ENCODE measurements around the gene ARHGAP45.
"Not testable (repeated sequence)": the region's sequence is repeated elsewhere in the genome, so short reads cannot be mapped to it uniquely, and the experiment has no call there.

The ARHGAP45 gene

DNA sequence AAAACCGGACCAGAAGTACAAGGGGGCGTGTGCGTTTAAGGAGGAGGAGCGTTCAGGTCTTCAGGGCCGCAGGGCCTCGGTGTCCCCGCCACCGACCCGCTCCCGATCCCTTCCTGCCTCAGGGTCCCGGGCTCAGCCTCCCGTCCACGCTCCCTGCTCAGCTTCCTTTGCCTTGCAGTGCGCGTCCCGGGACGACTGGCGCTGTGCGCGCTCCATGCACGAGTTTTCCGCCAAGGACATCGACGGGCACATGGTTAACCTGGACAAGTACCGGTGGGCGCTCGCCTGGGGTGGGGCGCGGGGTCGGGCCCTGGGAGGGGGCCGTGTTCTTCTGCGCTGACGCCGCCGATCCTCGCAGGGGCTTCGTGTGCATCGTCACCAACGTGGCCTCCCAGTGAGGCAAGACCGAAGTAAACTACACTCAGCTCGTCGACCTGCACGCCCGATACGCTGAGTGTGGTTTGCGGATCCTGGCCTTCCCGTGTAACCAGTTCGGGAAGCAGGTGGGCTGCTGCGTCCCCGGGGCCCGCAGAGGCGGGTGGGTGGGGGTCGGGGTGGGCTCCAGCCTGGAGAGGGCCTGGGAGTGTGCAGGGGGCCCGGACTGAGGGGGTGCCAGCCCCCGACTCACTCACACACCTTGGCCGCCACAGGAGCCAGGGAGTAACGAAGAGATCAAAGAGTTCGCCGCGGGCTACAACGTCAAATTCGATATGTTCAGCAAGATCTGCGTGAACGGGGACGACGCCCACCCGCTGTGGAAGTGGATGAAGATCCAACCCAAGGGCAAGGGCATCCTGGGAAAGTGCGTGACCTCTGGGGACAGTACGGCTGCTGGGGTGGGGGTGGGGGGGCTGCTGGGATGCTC is 38.3 kb downstream of the ARHGAP45 start:
- no peak for DNase-seq

DNA sequence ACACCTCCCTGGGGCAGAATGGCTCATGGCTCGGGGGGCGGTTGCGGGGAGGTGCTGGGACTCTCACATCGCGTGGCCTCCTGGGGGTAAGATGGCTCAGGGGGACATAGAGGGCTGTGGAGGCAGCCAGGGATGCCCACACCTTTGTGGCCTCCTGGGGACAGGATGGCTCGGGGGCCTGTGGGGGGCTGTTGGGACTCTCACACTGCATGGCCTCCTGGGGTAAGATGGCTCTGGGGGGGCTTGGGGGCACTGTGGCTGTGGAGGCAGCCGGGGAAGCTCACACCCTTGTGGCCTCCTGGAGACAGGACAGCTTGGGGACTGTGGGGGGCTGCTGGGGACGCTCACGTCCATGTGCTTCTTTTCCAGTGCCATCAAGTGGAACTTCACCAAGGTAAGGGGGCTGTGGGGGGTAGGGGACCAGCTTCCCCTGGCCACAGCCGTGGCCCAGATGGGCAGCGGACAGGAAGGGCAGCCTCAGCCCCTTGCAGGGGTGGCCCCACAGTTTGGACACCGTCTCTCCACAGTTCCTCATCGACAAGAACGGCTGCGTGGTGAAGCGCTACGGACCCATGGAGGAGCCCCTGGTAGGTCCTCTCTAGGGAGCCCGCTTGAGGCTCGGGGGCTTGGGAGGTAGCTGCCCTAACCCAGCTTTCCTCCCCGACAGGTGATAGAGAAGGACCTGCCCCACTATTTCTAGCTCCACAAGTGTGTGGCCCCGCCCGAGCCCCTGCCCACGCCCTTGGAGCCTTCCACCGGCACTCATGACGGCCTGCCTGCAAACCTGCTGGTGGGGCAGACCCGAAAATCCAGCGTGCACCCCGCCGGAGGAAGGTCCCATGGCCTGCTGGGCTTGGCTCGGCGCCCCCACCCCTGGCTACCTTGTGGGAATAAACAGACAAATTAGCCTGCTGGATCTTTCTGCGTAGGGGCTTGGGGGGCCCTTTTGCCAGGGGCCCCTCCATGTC is 39.2 kb downstream of the ARHGAP45 start:
- no peak for DNase-seq

DNA sequence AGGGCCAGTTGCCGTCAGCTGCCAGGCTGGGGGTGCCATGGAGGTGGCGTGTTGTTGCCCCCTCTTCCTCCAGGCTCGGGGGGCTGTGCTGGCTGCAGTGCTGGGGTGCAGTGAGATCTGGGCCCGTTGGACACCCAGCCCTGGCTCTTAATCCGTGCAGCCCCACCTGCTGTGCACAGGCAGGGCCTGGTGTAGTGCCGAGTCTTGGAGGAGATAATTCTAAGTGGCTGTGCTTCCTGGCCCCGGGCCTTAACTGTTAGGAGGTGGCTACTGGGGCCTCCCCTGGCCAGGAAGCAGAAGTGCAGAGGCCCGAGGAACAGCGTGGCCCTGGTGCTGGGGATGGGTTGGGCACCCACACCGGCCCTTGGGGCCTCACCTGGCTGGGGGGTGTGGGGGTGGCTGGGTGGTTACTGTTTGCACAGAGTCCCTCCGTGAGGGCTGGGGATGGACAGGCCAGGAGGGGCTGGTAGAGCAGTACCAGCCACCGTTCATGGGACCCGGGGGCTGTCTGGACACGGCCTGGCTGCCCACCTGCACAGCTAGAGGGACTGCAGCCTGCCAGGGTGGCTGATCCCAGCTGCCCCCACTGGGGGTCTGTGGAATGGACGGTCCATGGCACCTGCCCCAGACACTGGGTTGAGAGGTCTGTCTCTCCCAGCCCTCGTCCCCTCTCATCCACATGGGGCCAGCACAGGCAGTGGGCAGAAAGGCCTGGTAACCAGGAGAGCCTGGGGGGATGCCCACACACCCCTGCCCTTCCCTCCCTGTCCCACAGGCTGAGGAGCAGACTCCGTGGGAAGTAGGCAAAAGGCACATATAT is 40.1 kb downstream of the ARHGAP45 start:
- peak; percentile 48 for DNase-seq

DNA sequence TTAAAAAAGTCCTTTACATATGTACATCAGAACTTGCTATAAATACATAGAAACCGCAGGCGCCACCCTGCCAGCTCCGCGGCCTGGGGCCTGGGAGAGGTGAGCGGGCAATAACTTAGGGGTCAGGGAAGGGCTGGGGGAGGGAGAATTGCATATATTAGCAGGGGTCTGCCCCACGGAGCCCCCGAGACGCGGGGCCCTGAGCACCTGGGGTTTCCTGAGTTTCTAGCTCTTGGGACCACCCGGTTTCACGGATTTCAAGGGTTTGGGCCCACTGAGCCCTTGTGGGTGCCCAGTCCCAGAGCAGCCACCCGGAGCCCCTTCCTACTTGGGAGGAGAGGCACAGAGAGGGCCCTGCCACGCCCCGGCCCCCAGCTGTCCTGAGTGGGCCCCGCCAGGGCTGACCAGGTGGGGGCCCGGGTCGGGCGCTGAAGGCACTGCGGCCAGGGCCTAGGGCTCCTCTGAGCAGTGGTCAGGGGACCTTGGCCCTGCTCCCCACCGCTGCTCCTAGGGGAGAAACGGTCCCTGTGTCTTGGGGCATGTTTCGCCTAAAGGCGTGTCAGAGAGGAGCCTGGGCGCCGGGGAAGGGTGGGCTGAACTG is 40.8 kb downstream of the ARHGAP45 start:
- DNase-seq, result no peak

DNA sequence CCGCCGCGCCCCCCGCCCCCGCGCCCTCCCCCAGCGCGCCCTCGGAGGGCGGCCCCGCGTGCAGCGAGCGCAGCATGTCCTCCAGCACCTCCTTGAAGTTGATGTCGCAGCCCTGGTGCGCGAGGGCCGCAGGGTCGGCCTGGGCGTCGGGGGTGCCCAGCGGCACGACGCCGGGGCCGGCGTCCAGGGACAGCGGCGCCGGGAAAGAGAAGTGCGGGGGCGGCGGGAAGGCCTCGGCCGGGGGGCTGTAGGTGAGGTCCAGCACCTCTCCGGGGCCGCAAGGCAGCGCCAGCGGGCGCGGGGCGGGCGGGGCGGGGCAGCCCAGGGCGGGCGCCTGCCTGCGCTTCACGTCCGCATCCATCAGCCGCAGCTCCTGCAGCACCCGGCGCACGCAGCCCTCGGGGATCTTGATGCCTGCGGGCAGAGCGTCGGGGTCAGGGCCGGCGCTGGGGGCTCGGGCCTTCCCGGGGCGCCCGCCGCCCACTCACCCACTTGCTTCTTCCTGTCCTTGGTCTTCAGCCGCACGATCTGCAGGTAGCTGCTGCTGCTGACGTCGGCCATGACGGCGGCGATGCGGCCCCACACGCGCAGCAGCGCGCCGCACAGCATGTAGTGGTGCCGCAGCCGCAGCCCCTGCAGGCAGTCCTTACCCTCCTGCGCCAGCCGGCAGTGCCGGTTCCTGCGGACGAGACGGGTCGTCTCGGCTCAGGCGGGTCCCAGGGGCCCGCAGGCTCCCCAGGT is 41.5 kb downstream of the ARHGAP45 start:
- no peak for DNase-seq

DNA sequence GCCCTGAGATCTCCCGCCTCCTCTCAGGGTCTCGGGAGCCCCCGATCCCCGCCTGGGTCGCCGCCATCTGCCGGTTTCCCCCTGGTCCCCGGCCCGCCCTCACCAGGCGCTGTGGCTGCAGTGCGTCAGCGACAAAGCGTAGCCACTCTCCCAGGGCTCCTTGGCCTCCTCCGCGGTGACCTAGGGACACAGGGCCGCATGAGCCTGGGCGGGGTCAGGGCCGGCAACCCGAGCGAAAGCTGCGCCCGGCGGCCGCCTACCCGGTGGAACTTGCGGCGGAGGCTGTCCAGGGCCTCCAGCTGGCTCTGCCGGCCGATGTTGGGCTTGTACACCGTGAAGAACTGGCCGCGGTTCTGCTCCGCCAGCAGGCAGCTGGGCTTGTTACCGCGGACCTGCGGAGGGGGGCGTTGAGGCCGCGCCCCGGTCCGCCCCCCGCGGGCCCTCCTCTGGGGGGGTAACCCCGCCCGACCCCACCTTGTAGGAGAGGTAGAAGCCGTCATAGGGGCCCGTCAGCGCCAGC is 42.1 kb downstream of the ARHGAP45 start:
- DNase-seq, result no peak

DNA sequence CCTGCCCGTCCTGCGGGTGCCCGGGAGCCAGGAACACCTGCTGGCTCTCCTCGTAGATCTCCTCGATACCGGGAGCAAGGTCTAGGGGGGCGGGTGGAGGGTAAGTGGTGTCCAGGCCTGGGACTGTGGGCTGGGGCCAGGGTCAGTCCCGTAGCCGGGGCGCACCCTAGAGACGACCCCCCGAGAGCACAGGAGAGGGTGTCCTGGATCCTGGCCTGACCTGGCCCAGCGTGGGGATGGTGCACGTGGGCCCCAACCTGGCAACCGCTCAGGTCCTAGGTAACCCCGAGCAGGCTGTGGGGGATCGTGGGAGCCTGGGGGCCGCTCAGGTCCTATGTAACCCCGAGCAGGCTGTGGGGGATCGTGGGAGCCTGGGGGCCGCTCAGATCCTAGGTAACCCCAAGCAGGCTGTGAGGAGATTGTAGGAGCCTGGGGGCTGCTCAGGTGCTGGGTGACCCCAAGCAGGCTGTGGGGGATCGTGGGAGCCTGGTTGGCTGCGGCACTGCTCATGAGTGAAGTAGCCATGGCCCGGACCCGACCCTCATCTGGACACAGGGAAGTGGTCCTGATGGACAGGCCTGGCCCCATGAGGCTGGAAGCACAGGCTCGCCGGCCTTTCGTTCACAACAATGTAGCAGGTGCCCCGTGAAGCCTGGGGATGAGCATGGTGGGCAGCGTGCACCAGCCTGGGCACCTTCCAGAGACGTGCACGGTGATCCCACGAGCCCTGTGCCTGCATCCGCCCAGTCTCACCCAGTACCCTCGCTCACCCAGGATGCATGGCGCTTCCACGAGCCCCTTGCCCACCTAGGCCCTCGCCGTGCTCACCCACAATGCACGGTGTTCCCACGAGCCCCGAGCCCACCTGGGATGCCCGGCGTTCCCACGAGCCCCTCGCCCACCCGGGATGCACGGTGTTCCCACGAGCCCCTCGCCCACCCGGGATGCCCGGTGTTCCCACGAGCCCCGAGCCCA is 43.0 kb downstream of the ARHGAP45 start:
- DNase-seq, result no peak

DNA sequence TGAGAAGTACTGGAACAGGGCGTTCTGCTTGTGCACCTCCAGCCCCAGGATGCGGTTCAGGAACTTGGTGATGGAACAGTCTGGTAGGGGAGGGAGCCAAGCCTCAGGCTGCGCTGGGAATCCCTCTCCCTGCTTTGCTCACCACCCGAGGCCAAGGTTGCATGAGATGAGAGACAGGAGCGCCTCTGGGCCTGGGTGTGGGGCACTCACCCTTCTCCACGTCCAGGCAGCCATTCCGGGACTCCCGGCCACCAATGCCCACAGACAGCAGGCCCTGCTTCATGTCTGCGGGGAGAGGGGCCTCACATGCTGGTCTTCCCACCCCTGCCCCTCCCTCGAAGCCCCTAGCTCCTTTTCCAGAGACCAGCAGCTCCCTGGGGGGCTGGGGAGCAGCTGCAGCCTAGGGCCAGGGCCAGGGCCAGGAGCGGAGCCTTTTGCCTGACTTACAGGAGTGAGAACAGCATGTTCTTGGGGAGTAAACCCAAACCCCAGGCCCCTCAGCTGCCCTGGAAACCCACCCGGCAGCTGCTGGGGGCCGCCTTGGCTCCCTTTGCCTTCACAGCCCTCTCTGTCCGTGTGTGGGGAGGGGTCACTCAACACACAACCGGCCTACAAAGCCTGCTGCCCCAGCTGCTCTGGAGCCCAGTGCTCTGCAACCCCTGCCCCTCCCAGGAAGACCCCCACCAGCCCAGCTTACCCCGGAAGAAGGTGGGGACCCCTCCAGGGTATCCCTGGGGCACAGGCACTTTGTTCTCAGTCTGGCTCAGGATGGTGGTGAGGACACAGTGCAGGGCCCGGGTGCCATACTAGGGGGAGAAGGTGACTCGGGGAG is 44.1 kb downstream of the ARHGAP45 start:
- DNase-seq, result no peak

DNA sequence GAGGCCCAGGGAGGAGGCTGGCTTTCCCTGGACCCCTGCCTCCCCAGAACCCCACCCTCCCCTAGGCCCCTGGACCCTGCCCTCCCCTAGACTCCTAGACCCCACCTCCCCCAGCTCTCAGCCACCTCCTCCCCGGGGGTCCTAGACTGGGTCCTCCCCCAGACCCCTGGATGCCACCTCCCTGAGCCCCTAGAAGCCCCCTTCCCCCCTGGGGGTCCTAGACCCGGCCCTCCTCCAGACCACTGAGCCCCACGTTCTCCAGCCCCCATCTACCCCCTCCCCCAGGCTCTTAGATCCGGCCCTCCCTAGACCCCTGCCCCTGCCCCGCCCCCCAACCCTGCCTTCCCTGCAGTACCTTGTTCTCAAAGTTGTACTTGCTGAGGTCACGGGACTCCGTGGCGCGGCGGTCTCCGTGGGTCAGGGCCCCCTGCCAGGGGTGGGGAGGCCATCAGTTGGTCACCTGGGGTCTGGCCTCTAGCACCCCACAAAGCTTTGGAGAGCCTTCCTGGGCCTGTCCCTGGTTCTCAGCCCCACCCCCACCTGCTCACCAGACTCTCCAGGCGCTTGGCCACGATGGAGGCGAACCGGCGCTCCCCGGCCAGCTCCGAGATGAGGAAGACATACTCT is 44.8 kb downstream of the ARHGAP45 start:
- DNase-seq, result no peak

DNA sequence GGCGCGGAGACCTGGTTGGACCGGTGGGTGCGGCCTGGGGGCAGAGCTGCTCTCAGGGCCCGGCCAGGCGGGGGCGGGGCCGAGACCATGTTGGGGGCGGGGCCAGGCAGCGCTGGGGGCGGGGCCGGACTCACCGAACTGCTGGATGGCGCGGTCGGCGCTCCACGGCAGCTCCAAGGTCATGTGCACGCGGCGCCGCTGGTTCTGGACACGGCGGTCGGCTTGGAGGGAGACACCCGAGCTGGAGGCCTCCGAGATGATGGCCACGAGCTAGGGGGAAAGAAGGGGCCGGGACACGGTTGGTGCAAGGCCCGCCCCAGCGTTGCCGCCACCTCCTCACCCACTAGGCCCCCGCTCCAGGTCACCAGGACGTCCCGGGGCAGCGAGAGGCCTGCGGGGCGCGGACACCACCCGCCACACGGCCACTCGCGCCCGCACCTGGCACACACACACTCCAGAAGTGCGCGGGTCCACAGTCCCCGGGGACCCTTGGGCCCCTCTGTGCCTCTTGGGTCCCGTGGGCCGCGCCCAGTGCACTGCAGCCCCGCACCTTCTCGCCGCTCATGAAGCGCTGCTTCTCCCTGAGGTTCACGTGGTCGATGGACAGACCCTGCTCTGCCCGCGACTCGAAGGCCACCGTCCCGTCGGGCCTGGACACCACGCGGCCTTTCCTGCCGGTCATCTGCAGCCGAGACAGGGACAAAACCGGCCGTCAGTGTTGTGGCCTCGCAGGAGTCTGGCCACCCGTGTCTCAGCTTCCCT is 45.5 kb downstream of the ARHGAP45 start:
- DNase-seq, result no peak

DNA sequence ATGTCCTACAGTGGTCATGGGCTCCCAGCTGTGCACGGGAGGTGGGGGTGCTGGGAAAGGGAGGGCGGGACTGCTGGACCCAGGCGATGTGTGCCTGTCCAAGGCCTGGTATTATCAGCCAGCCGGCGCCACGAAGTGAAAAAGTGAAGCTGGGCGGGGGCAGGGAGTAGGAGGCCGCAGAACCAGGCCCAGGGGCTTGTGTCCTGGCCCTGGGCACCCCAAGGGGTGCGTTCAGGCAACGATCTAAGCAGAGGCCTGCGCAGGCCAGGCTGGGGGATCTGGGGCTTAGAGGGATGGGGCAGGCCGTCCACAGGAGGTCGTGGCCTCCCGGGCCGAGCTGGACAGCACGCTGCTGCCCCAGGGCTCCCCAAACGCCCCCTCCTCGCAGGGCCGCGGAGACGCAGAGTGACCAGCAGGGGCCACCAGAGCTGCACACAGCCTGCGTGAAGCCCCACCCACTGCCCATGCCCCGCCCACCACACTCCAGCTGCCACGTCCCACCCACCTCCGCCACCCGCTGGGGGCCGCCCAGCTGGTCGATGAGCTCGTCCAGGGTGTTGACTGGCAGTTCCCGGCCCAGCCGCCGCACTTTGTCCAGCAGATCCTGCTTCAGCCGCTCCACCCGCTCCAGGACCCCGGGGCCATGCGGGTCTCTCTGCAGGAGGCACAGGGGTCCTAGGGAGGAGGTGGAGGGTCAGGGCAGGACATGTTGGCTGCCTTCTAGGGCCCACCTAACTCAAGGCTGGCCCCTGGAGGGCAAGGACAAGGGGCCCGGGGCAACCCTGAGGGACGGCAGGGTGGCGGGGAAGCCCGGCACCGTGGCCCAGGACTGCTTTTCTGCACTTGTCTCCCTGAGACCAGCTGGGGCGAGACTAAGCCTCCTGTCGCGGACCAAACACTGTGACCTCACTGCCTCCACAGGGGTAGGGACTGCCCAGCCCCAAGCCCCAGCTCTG is 46.3 kb downstream of the ARHGAP45 start:
- DNase-seq, result peak; percentile 94

DNA sequence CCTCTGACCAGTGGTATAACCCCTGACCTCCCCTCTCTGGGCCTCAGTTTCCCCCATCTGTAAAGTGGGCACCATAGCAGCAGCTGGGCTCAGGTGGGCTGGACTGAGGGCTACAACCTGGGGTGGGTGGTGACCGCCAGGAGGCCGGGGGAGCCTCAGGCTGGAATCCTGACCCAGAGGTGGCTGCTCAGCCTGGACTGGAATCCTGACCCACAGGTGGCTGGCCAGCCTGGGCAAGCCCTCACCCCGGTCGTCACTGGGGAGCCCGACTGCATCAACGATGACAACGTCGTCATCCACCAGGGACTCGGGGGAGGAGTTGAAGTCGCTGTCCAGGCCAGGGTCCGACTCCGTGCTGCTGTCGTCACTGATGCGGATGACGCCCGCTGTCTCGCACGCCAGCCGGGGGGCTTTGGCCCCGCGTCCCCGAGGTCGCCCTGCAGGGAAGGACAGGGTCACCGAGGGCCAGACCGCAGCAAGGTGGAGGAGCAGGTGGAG is 47.1 kb downstream of the ARHGAP45 start:
- no peak for DNase-seq

DNA sequence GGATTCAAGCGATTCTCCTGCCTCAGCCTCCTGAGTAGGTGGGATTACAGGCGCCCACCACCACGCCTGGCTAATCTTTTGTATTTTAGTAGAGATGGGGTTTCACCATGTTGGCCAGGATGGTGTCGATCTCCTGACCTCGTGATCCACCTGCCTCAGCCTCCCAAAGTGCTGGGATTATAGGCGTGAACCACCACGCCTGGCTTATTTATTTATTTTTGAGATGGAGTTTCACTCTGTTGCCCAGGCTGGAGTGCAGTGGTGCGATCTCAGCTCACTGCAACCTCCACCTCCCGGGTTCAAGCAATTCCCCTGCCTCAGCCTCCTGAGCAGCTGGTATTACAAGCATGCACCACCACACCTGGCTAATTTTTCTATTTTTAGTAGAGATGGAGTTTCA is 47.8 kb downstream of the ARHGAP45 start:
- DNase-seq, result not testable (repeated sequence)

DNA sequence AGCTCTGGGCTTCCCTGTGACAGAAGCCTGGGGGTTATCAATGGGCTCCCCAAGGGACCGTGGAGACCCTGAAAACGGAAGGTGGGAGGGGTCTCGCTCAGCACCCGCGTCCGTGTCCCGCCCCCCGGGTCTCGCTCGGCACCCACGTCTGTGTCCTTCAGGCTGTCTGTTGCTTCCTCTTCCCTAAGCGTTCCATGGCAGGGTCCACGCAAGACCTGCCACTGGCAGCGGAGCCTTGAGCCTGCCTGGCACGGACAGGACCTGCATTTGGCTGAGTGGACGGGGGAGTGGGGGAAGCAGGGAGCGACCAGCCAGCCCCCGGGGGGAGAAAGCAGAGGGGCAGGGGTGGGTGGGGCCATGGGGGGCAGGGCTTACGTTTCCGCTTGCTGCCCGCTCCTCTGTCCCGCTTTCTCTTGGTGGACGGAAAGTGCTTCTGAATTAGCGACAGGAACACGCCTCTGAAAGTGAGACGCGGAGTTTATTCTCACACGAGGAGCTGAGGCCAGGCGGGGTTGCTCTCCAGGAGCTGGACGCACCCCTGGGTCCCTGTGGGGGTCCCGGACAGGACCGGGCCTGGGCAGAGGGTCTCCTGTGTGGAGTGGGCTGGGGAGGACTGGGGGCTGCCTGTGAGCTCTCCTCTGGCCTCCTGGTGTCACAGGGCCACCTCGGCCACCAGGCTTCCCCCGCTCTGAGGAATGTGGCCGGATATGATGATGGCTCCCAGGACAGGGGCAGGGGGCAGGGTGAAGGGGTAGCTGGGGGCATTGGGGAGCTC is 48.9 kb downstream of the ARHGAP45 start:
- no peak for DNase-seq

DNA sequence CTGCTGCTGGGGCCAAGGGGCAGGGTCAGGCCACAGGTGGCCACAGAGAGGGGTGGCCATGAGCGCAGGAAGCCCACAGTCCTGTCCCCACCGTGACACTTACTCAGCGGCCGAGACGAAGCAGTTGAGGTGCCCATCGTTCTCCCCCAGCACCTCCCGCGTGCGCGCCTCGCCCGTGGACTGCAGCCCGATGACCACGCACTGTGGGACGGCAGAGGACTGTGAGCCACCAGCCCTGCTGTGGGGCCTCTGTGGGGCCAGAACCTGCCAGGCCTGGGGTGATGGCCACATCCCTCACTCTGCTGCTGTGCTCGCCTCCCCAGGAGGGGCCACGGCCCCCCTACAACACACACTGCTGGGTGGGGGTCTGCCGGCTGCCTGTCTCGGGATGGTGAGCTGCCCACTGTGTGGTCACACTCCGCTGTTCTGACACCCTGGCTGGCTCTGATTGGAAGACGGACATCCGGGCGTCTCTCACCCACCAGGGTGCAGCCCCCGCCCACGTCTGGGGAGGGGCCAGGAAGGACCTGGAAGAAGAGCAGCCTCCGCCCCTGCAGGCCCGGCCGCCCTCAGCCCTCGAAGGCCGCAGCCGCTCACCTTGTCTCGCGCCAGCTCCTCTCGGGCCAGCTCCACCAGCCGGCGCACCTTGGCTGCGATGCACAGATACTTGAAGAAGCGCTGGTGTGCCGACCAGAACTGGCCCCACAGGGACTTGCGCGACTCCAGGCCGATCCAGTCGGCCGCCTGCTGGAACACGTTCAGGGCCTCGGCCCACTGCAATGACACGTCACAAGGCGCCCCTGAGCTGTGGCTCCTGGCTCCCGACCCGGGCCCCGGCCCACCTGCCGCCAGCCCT is 50.0 kb downstream of the ARHGAP45 start:
- DNase-seq, result no peak

Measured in inflammatory macrophage treated with lipopolysaccharide for 4 hours (primary cell).